Epithelial cell of proximal tubule (primary cell): Measurements from ENCODE around the gene RFC2. TPM values are rescaled to one million over a fixed set of nuclear protein-coding genes. Genes with fewer than 3 reads are reported as not detected.
"Not testable (repeated sequence)": the region's sequence is repeated elsewhere in the genome, so short reads cannot be mapped to it uniquely, and the experiment has no call there.

Source experiments
- DNase-seq: peaks from one replicate; pipeline ENCODE4 v3.0.0-alpha.2; 2011; ENCODE audit warnings: low read depth
- H3K4me3 ChIP-seq: 2 replicates; pipeline ENCODE4 v1.5.1; 2011; ENCODE audit warnings: low read depth, mild to moderate bottlenecking, low read length
- total RNA-seq: library from RNA; depleted of rRNA; stranded (reverse); fragments of >200 nt; gene quantifications from 2 replicates; pipeline ENCODE4 v1.2.3, GENCODE V29; 2015
- TF ChIP-seq, protein P1 (sequence below): conservative IDR thresholded peaks from 2 replicates; pipeline ENCODE4 v1.5.1; 2012; ENCODE audit warnings: low read depth, mild to moderate bottlenecking, low read length

RFC2 gene
- total RNA-seq, 1 donor from 2014 or later = 49.6 TPM

DNA sequence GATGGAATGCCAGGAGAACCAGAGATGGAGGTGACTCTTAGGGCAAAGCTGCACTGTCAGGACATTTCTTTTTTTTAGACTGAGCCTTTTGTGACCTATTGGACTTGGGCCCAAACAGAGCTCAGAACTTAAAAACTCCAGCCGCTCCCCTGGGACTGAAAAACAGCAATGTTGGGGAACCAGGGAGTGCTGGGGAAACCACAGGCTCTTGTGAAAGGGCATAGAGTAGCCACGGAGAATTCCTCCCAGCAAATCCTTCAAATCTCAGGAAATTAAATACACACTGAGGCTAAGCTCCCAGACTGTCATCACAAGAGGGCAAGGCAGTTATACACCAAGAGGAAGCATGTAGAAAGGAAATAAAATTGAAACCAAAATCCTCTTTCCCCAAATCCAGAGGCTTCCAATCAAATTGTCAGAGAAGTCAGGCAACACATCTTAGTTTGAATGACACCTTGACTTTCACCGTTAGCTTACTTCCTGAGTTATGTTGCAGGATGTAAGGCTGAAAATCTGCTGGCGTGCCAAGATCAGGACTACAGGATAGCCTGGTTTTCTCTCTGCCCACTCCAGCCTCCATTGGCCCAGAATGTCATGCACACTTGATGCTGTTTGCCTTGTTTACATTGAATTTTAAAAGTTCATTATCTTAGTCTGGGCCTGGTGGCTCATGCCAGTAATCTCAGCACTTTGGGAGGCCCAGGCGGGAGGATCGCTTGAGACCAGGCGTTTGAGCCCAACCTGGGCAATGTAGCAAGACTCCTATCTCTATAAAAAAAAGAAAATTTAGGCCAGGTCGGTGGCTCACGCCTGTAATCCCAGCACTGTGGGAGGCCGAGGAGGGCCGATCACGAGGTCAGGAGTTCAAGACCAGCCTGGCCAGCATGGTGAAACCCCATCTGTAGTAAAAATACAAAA is 2.6 kb upstream of the RFC2 start:
- DNase-seq = no peak
- TF ChIP-seq, protein P1, sequence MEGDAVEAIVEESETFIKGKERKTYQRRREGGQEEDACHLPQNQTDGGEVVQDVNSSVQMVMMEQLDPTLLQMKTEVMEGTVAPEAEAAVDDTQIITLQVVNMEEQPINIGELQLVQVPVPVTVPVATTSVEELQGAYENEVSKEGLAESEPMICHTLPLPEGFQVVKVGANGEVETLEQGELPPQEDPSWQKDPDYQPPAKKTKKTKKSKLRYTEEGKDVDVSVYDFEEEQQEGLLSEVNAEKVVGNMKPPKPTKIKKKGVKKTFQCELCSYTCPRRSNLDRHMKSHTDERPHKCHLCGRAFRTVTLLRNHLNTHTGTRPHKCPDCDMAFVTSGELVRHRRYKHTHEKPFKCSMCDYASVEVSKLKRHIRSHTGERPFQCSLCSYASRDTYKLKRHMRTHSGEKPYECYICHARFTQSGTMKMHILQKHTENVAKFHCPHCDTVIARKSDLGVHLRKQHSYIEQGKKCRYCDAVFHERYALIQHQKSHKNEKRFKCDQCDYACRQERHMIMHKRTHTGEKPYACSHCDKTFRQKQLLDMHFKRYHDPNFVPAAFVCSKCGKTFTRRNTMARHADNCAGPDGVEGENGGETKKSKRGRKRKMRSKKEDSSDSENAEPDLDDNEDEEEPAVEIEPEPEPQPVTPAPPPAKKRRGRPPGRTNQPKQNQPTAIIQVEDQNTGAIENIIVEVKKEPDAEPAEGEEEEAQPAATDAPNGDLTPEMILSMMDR = no peak
- H3K4me3 ChIP-seq = no peak overlapping the region

- not testable (repeated sequence) for DNase-seq
- peak overlapping the region; percentile 99 for H3K4me3 ChIP-seq
Observed at GRCh38 chr7:74255461-74255860, 1.3 kb upstream of the RFC2 start.

DNA sequence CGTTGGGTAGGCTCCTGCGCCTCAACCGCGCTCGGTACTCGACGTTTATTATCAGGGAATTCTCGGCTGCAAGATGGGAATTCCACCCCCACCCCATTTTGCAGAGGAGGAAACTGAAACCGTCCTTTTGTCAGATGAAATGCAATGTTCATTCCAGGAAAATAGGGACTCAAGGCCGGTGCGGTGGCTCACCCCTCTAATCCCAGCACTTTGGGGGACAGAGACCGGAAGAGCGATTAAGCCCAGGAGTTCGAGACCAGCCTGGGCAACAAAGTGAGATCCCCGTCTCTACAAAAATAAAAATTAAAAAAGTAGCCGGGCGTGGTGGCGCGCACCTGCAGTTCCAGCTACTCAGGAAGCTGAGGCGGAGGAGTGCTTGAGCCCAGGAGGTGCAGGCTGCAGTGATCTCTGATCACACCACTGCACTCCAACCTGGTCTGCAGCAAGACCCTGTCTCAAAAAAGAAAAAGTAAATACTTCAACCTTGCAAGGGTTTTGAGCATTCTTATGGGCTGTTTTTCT is 720 bp upstream of the RFC2 start:
- DNase-seq = no peak
- H3K4me3 ChIP-seq = peak overlapping the region; percentile 99
- TF ChIP-seq, protein P1 = no peak

DNA sequence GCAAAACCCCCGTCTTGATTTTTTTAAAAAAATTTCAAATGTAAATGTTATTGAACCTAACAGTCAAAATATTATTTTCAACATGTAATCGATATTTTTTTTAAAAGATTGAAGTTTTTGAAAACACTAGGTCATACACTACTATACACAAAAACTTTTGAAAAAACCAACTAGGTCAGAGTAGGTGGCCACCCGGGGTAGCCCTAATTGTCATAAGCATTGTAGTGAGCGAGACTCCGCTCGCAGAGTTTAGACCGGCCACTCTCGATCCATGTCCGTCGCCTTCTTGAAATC is 417 bp downstream of the RFC2 start:
- peak overlapping the region; percentile 99 for H3K4me3 ChIP-seq
- TF ChIP-seq, protein P1 = no peak

GRCh38 chr7:74253331-74253730 is 868 bp downstream of the RFC2 start:
- TF ChIP-seq, protein P1 = no peak
- H3K4me3 ChIP-seq = peak overlapping the region; percentile 99
- no peak for DNase-seq

More for the DNA sequence above, 417 bp downstream of the RFC2 start:
- no peak for DNase-seq

- DNase-seq = no peak
- TF ChIP-seq, protein P1 = no peak
- no peak overlapping the region for H3K4me3 ChIP-seq
Observed at GRCh38 chr7:74252893-74253292, 1.3 kb downstream of the RFC2 start.

DNA sequence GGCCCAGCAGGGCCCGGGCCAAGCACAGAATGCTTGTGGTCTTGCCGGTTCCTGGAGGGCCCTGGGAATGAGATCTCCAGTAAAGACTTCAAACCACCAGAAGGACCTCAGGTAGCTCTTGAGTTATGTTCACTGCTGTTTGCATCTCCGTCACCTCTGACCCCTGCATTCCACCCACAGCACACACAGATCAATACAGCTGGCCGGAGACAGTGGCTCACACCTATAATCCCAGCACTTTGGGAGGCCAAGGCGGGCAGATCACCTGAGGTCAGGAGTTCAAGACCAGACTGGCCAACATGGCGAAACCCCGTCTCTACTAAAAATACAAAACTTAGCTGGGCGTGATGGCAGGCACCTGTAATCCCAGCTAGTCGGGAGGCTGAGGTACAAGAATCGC is 5.1 kb downstream of the RFC2 start:
- H3K4me3 ChIP-seq = not testable (repeated sequence)

GRCh38 chr7:74248156-74248555 is 6.0 kb downstream of the RFC2 start:
- TF ChIP-seq, protein P1 = no peak
- H3K4me3 ChIP-seq = no peak overlapping the region
- DNase-seq = no peak

More for the DNA sequence above, 5.1 kb downstream of the RFC2 start:
- not testable (repeated sequence) for DNase-seq
